ENCODE measurements around the gene MMADHC. TPM values are rescaled to one million over a fixed set of nuclear protein-coding genes. Genes with fewer than 3 reads are reported as not detected.

Gene MMADHC
- total RNA-seq (ENCODE audit: unreplicated experiment): 74.3 TPM
- long read RNA-seq, transcript MMADHC-203 (7 exons, 1,726 nt): minor isoform, 9 of 86 reads
- long read RNA-seq, transcript MMADHC-201 (8 exons, 1,436 nt): major isoform, 75 of 86 reads
- long read RNA-seq, partial matches to known transcripts: 1 of 86 reads
- long read RNA-seq, other reads (novel, unspliced or antisense): 1 of 86 reads

- Mint-ChIP-seq H3K36me3 (ENCODE audit: unreplicated experiment) (no peaks in the 10 kb centered on the region), H3K9me3 (ENCODE audit: unreplicated experiment) (peaks cover 12% of the 10 kb centered on the region), H3K27me3 (ENCODE audit: unreplicated experiment) (peaks cover 12% of the 10 kb centered on the region), H3K27ac (ENCODE audit: unreplicated experiment) (peak within 1 kb of the TSS; percentile 100), H3K4me1 (ENCODE audit: low read depth, unreplicated experiment) (peaks cover 9% of the 10 kb centered on the region), H3K4me3 (ENCODE audit: unreplicated experiment) (peak within 1 kb of the TSS; percentile 99)
- peak; percentile 96 for DNase-seq
- TF ChIP-seq CTCF (IDR thresholded peaks at IDR 0.05; ENCODE audit: partially characterized antibody, unreplicated experiment): no peak
Measured at GRCh38 chr2:149587220-149587949, at the start of gene MMADHC. MMADHC (minus strand) TSS chr2:149587775; CDS start chr2:149587097, 678 bp downstream.

- Mint-ChIP-seq H3K27me3 (ENCODE audit: unreplicated experiment) (no peaks in the 10 kb centered on the region), H3K9me3 (ENCODE audit: unreplicated experiment) (no peaks in the 10 kb centered on the region), H3K4me1 (ENCODE audit: low read depth, unreplicated experiment) (no peaks in the 10 kb centered on the region), H3K27ac (ENCODE audit: unreplicated experiment) (no peak overlapping the region), H3K4me3 (ENCODE audit: unreplicated experiment) (no peak overlapping the region), H3K36me3 (ENCODE audit: unreplicated experiment) (no peaks in the 10 kb centered on the region)
- no peak for TF ChIP-seq CTCF (IDR thresholded peaks at IDR 0.05; ENCODE audit: partially characterized antibody, unreplicated experiment)
- DNase-seq: no peak
Measured at GRCh38 chr2:149634103-149634502, 46.5 kb upstream of the MMADHC start.

GRCh38 chr2:149630445-149630844, 42.9 kb upstream of the MMADHC start:
- Mint-ChIP-seq H3K27me3 (ENCODE audit: unreplicated experiment) (no peaks in the 10 kb centered on the region), H3K36me3 (ENCODE audit: unreplicated experiment) (no peaks in the 10 kb centered on the region), H3K27ac (ENCODE audit: unreplicated experiment) (no peak overlapping the region), H3K9me3 (ENCODE audit: unreplicated experiment) (no peaks in the 10 kb centered on the region), H3K4me3 (ENCODE audit: unreplicated experiment) (no peak overlapping the region), H3K4me1 (ENCODE audit: low read depth, unreplicated experiment) (no peaks in the 10 kb centered on the region)
- no peak for DNase-seq
- TF ChIP-seq CTCF (IDR thresholded peaks at IDR 0.05; ENCODE audit: partially characterized antibody, unreplicated experiment): no peak

- DNase-seq: no peak
- no peak for TF ChIP-seq CTCF (IDR thresholded peaks at IDR 0.05; ENCODE audit: partially characterized antibody, unreplicated experiment)
- Mint-ChIP-seq H3K36me3 (ENCODE audit: unreplicated experiment) (no peaks in the 10 kb centered on the region), H3K27ac (ENCODE audit: unreplicated experiment) (no peak overlapping the region), H3K27me3 (ENCODE audit: unreplicated experiment) (no peaks in the 10 kb centered on the region), H3K9me3 (ENCODE audit: unreplicated experiment) (no peaks in the 10 kb centered on the region), H3K4me1 (ENCODE audit: low read depth, unreplicated experiment) (no peaks in the 10 kb centered on the region), H3K4me3 (ENCODE audit: unreplicated experiment) (no peak overlapping the region)
Measured at GRCh38 chr2:149629026-149629425, 41.5 kb upstream of the MMADHC start.

All from glutamatergic neuron (in vitro differentiated cells).